NCI-H1105 treated with DMSO at 0.1 percent for 48 hours (cell line): Measurements from ENCODE around the gene CCL20.
"Not testable (repeated sequence)": the region's sequence is repeated elsewhere in the genome, so short reads cannot be mapped to it uniquely, and the experiment has no call there.

ENCODE experiments used
- DNase-seq: peaks from one replicate; lab custom pipeline; 2025; lab: John Stamatoyannopoulos, UW

The CCL20 gene, protein sequence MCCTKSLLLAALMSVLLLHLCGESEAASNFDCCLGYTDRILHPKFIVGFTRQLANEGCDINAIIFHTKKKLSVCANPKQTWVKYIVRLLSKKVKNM

DNA sequence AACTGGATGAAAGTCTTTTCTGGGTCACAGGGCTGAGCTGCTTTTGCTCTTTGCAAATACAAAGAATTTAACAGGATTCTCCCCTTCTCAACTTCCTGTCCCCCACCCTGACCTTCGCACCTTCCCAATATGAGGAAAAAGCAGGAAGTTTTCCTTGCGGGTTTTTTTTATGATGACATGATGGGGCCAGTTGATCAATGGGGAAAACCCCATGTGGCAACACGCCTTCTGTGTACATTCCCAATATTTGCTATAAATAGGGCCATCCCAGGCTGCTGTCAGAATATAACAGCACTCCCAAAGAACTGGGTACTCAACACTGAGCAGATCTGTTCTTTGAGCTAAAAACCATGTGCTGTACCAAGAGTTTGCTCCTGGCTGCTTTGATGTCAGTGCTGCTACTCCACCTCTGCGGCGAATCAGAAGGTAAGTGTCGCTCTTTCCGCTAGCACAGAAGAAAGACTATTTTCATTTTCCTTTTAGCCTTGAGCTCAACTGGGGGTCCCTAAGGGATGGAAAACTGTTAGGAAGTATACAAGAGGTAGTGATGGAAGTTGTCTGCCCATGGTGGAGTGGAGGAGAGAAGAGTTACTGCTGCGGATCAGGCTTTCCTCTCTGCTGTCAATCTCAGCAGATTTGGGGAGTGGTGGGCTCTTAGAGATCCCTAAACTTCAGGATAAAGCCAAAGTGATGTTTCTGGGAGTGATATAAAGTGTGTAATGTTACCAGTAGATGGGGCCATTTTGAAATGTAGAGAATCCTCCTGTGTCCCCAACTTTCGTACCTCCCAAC, at the start of gene CCL20:
CCL20 (plus strand) TSS at position 281 of the 792 bp plus-strand sequence; CDS start at position 351, 70 bp downstream.
- no peak for DNase-seq

DNA sequence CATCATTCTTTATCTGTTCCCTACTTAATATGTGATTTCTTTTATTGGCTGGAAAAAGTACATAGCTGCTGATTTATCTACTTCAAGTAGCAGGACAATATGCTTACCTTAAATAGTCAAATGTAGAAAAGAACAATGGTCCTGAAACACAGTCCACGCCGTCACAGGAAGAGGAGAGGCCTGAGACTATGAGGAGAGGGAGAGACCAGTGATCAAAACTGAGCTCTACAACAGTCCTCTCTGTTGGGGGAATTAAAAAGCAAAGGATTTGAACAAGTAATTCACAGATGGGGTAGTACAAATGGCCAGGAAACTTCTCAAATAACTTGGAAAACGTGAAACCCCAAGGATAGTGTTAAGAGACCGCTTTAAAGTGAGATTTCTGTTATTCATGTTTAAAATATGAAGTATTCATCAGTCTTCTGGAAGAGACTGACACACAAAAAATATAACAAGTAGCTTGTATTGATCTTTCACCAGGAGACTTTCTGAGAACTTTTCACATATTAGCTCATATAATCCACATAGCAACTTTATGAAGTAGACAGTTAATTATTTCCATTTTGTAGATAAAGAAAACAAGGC, 47.8 kb upstream of the CCL20 start:
- no peak for DNase-seq

DNA sequence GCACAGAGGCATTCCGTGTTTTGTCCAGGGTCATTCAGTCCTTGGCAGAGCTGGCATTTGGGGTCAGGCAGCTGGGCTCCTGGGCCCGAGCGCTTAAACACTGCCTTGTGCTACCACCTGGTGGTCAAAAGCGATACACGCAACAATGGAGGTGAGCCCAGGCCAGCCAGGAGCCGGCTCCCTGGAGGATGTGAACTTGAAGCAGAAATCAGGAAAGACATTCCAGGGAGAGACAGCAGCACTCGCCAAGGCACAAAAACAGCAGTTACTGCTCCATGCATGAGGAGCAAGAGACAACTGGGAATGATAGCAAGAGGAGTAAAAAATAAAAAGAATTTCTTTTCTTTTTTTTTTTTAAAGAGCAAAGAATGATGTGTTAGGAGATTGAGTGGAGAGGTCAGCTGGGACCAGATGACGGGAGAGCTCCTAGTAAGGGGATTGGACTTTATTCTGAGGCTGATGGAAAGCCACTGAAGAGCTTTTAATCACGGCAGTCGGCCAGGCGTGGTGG, 47.2 kb upstream of the CCL20 start:
- peak; percentile 59 for DNase-seq

DNA sequence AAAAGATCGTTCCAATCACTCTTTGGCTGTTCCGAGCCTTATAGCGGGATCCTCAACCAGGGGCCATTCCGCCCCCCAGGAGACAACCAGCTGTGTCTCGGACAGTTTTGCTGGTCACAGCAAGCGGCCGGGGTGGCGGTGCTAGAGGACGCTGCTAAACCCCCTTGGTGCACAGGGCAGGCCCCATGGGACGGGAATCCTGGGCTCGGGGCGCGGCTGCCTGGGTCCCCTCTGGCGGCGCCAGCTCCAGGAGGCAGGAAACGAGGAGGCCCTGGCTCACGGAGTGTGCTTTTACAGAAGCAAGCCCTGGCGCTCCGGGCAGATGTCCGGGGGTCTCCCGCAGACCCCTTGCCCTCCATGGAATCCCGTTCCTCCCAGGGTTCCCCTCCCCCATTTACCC, 45.8 kb upstream of the CCL20 start:
- DNase-seq, result no peak

DNA sequence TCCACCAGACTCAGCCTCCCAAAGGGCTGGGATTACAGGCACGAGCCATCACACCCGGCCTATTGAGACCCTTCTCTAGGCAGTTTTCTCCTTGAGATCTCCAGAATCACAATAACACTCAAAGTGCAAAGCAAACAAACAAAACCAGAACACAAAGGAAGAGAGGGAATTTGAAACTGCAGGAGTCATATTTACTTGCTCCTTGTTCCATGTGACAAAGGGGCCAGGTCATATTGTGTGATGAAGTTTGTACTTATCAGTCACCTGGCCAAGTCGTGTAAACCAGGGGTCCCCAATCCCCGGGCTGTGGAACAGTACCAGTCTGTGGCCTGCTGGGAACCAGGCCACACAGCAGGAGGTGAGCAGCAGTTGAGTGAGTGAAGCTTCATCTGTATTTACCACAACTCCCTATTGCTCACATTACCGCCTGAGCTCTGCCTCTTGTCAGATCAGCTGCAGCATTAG, 41.4 kb upstream of the CCL20 start:
- no peak for DNase-seq

DNA sequence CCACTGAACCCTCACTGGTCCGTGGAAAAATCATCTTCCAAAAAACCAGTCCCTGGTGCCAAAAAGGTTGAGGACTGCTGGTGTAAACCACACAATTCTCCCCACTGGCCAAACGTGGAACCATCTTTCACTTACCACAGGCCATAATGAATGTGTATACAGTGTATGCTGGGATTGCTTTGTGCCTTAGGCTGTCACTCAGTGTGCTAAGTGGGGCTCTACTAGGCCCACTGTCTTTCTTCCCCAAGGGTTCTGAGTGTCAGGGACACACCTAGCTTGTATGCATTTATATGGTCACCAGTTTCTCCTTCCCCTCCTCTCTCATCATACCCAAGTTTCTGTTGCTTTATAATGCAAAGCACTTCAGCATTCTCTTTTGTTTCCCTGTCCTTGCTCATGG, 40.7 kb upstream of the CCL20 start:
- no peak for DNase-seq

DNA sequence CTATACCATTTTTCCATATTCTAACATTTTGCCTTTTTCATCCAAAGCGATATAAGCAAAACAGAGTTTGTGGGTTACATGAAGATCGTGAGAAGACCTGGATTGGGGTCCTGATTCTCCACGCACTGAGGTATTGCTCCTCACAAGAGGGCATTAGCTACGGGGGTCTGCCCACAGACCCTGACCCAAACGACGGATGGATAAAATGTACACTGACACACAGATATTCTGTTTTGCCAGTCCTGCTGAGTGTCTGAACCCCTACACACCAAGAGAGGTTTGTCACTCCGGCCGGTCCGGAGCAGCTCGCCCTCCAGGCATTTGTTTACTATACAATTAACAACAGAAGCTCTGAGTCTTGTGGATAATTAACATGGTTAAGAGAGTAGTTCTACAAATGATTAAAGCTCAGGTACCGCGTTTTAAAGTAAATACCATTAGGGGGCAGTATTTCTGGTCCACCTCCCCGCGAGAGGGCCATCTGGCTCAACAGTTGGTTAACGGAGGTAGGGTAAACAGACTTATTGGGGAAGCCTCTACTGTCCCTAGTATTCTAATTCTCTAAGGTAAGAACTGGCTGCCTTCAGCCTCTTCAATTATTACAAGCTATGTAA, 39.5 kb upstream of the CCL20 start:
- DNase-seq, result no peak

DNA sequence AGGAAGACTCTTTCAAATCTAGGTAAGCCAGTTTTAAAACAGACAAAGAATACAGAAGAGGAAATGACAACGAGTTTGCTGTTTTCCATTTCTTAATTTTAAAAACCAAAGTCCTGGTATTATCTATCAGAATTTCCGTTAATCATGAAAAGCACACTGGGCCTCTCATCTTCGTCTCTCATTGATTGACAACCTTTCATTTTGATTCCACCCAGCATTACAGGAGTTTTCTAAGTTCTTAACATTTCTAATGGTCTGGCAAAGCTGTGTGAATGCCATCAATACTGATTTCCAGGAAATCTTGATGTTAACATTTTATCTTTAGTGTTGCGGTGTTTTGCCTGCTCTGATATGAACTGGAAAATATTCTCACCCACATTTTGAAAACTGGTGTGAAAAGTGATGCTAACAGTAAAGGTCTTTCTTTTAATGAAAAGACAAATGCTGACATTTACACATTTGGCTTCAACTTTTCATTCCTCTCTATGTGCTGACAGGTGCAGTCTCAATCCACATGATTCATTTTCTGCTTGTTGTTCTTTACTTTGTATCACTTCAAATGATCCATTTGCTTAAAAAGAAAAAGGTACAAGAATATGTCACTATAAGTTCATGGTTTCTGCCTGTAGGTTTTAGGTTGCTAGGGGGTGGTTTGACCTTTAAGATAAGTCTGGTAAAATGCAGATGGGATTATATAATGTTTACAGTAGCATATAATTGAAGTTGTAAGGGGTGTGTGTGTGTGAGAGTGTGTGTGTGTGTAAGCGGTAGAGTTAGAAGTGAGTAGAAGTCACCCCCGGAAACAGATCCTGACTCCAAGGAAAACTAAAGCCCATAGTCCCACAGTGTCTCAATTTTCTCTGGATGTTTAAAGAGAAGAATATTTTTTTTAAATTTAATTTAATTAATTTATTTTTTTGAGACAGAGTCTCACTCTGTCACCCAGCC, 38.5 kb upstream of the CCL20 start:
- DNase-seq, result no peak

DNA sequence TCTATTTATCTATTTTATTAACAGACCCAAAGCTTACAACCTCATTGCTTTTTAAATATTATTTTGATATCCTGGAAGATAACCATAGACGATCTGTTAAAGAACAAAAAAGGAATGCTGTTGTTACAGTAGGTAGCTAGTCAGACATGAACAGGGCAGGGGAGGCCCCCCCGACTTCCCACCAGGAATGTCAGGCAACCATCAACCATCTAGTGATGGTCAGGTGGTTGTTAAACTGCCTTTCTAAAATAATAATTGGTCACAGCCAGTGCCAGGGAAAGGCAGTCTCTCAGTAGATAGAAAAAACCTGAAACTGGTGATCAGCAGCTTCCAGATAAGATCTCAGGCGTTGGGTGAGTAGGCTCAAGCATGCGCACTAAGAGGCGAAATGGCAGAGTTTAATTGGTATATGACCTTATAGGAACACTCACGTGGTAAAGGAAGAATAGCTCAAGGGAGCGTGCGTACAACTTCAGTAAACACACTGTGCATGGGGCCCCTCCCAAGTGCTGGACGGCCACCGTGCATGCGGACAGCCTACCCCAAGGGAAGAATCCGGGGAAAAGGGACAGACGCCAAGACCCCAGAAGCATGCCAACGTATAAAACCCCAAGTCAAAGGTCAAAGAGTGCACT, 32.5 kb upstream of the CCL20 start:
- DNase-seq, result no peak

DNA sequence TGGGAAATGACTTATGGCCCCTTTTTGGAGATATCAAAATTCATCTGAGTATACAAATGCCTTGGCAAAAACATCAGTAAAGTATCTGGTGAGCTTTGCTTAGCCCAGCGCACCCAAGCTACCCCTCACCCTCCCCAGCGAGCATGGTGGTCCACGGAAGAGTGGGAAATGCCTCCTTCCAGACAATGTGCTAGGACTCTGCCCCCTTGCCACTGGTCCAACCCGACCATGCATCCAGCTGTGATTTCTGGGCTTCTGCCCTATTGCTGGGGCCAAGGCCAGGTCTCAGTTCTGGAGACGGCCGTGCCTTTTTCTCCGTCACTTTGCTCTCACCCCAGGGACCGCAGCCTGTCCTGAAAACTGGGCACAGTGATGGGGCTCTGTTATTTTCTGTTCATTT, 31.8 kb upstream of the CCL20 start:
- no peak for DNase-seq

DNA sequence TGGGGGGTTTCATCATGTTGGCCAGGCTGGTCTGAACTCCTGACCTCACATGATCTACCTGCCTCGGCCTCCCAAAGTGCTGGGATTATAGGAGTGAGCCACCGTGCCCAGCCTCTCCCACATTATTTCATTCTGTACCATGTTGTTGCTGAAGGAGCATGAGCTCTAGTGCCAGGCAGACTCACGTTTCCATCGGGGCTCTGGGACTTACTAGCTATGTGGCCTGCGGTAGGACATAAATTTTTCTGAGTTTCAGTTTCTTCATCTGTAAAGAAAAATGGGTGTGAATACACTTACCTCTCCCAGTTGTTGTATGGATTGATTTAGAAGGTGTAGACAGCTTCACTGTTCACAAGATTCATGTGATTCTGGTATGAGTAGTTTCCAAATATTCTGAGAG, 30.8 kb upstream of the CCL20 start:
- no peak for DNase-seq

DNA sequence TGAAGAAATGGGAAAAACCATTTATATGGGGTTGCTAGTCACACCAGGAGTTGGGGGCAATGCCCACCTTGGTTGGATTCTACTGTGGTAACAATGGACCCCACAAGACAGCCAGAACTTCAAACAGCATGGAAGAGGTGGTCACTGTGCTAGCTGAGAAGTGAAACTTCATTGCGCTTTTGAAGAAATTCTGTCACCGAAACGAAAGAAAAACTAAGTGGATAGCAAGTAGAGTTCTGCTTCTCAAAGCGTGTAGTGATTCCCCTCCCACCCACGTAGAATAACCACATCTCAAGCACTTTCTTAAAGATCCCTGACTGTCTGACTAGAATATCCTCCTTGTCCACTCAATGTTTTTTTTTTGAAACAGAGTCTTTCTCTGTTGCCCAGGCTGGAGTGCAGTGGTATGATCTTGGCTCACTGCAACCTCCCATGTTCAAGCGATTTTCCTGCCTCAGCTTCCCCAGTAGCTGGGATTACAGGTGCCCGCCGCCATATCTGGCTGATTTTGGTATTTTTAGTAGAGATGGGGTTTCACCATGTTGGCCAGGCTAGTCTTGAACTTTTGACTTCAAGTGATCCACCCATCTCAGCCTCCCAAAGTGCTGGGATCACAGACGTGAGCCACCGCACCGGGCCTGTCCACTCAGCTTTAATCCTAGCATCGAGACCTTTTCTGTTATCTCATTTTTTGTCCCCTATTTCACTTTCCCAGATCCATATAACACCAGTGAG, 30.1 kb upstream of the CCL20 start:
- DNase-seq, result no peak

DNA sequence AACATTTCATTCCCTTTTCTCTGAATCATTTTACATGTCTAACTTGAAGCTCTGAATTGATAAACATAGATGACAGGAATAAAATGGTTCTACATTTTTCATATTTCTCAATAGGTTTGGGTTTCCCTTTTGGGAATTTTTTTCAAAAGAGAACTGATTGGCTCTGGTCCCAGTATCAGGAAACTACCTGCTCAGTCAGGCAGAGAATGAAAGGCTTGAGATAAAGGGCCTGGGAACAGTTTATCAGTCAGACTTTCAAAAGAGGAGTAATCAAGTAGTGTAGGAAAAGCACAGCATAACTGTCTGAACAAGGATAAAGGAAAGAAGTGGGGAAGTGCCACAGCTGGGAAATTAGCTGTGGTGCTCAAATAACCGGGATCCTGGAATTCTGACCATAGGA, 28.3 kb upstream of the CCL20 start:
- peak; percentile 4 for DNase-seq

DNA sequence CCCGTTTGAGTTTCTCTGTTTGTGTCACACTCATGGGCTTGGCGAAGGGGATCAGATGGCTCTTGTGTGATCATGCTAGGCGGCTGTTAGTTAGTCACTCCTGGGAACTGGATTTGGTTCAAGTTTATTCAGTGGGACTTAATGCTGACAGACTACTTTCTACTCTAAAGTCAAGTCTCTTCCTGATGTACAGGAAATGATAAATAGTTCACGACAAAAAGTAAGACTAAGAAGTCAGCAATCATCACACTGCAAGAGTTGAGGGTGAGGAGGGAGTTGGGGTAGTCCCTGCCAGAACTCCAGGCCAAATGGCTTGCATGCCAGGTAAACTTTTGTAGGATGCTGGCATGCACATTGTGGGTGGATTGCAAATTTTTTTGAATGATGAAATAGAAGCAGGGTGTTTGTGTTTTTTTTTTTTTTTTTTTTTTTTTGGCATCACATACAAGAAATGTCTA, 25.1 kb upstream of the CCL20 start:
- no peak for DNase-seq

DNA sequence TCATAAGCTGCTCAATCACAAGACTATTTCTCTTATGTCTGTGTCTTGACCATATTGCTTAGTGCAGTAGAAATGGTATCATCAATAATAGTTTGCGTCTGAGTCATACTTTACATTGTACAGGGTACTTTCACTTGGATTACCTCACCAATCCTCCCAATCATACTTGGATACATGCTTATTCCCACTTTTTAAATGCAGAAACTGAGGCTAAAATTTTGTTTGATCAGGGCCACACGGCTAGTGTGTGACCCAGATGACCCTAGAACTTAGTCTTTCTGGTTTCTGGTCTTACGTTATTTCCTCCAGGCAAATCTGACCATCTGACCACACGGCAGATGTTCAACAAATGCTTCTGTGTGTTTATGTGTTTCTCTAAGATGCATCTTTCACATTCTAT, 23.8 kb upstream of the CCL20 start:
- DNase-seq, result no peak

DNA sequence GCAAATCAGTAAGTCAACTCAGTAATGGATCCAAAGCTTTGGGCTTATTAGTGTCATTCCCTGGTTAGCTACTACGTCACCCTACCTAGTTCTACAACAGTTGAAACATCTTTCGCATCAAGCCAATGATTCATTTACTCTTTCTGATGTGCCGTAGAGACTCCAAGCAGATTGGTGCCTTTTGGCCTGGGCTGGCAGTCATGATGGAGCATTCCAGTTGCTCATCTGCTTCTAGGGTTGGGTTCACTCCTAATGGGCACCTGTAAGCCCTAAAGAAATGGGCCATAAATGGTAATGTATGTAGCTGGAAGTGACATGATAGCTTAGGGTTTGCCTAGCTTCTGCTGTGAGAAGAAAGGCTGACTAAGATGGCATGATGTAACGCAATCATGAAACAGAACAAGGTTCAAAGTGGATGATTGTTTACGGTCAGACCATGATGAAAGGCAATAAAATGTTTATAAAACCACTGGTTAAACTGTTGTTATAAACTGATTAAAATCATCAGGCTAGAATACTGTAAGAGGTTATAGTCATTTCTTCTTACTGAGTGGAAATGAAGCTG, 20.4 kb upstream of the CCL20 start:
- no peak for DNase-seq

DNA sequence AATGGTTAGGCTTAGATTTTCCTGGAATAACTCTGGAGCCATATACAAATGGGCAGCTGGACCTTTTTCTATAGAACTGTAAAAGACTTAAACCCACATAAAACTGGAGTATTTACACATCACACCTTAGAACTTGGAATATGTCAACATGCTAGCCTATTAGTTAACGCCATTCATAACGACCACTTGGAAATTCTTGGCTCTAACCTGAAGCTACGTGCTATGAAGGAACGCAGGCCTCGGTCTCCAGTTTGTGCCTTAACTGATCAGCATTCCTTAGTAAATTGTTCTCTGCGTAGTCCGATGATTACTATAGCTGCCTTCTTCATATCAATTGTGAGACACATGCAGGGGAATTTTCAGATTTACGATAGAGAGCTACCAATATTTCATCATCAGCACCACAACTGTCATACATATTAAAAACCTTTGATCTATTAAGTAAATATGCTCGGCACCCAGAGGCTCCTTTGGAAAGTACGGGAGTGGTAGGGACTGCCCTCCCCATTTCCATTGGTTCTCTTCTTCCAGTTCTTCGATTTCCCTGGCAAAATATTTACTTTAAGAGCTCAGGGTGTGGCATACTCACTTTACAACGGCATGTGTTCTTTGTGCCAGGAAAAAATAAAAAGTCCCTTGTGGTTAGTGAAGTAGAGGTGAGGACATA, 17.5 kb upstream of the CCL20 start:
- DNase-seq, result no peak

DNA sequence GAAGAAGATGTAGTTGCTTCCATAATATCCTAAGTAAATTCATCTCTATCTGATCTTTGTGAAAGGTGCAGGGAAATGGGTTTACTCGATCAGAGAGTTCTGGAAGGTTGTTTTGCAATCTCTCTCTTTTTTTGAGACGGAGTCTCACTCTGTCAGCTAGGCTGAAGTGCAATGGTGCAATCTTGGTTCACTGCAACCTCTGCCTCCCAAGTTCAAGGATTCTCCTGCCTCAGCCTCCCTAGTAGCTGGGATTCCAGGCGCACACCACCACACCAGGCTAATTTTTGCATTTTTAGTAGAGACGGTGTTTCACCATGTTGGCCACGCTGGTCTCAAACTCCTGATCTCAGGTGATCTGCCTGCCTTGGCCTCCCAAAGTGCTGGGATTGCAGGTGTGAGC, 16.9 kb upstream of the CCL20 start:
- DNase-seq, result not testable (repeated sequence)

DNA sequence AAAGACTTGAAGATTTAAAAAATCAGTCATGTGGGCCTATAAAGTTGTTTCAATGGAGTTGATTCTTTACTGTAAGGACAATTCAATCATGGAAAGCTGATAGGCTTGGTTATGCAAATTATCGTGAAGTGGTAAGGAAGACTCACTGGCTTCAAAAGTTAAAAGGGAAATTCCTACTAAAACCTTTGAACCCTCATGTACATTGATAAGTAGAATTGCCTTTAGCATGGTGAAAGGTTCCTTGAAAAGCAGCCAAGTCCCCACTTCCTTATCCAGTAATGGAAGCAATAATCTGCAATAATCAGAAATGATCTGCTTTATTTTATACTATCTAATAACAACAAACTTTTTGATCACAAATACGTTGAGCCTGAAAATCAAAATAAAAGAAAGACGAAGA, 14.4 kb upstream of the CCL20 start:
- DNase-seq, result no peak

DNA sequence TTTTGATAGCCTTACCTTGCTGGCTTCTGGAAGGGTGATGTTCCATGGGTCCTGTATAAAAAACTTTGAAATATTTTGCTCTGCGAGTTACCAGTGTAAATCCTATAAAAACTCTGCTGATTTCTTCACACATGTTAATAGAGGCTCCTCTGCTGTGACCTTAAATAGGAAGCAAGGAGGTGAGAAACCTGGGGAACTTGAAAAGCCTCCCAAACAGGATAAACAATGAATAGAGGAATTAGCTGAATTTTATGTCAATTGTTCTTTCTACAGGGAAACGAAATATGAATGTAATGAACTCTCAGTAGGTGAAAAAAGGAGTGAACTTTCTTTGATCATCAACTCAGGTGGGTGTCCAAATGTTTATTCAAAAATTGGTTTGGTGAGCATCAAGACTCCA, 10.8 kb upstream of the CCL20 start:
- no peak for DNase-seq
